Metanephros (tissue), 2 donors: ENCODE data around the gene ERBB4. TPM values are rescaled to one million over a fixed set of nuclear protein-coding genes. Genes with fewer than 3 reads are reported as not detected.

Experiments
- small RNA-seq: library from RNA; depleted of rRNA; stranded (forward); fragments of <200 nt; gene quantifications from one replicate; pipeline ENCODE3, GENCODE V24; 2014; ENCODE audit warnings: low replicate concordance
- total RNA-seq: library from RNA; depleted of rRNA; stranded (reverse); fragments of >200 nt; gene quantifications from one replicate; pipeline ENCODE4 v1.2.3, GENCODE V29; 2014

ERBB4 gene
- 104 TPM for total RNA-seq

GRCh38 chr2:212538305-212539071 is at the start of gene ERBB4:
ERBB4 (minus strand) TSS chr2:212538802; CDS start chr2:212538530, 272 bp downstream.

Small RNAs within 50 kb of the gene (small RNA-seq; reads per million reads assigned to genes)
- gene MIR548F2 (not detected), gene RNA5SP119 (not detected)
